ENCODE data around the gene KRTAP2-1. TPM values are rescaled to one million over a fixed set of nuclear protein-coding genes. Genes with fewer than 3 reads are reported as not detected.

The KRTAP2-1 gene
- total RNA-seq, 1 donor from 2014 or later: not detected

GRCh38 chr17:41009936-41010335 is 37.2 kb downstream of the KRTAP2-1 start:
- Mint-ChIP-seq H3K36me3 (ENCODE audit: unreplicated experiment) (no peaks in the 10 kb centered on the region), H3K27me3 (ENCODE audit: unreplicated experiment) (no peaks in the 10 kb centered on the region), H3K9me3 (ENCODE audit: unreplicated experiment) (no peaks in the 10 kb centered on the region), H3K27ac (ENCODE audit: unreplicated experiment) (no peak overlapping the region), H3K4me3 (ENCODE audit: unreplicated experiment) (no peak overlapping the region), H3K4me1 (ENCODE audit: unreplicated experiment) (peaks cover 4% of the 10 kb centered on the region)
- no peak for DNase-seq (ENCODE audit: extremely low spot score, unreplicated experiment)
- TF ChIP-seq, protein P1, sequence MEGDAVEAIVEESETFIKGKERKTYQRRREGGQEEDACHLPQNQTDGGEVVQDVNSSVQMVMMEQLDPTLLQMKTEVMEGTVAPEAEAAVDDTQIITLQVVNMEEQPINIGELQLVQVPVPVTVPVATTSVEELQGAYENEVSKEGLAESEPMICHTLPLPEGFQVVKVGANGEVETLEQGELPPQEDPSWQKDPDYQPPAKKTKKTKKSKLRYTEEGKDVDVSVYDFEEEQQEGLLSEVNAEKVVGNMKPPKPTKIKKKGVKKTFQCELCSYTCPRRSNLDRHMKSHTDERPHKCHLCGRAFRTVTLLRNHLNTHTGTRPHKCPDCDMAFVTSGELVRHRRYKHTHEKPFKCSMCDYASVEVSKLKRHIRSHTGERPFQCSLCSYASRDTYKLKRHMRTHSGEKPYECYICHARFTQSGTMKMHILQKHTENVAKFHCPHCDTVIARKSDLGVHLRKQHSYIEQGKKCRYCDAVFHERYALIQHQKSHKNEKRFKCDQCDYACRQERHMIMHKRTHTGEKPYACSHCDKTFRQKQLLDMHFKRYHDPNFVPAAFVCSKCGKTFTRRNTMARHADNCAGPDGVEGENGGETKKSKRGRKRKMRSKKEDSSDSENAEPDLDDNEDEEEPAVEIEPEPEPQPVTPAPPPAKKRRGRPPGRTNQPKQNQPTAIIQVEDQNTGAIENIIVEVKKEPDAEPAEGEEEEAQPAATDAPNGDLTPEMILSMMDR (IDR thresholded peaks at IDR 0.05): no peak

DNA sequence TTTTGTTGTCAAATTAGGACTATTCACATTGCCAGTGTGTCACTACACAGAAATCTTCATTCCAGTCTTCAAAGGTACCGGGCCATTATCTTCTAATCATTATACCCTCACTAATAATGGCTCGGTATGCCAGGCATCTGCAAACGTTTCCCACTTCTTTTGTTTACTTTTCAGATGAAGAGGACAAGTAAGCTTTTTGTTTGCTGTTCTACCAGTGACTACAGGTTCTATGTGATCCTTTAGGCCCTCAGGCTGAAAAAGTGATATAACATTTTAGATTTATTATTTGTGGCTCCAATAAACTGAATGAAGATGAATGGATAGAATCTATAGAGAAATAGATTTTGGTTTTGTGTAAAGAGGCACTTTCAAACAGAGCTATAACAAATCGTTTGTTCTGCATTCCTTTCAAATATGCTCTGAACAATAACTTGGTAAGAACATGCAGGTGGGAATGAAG is 37.8 kb downstream of the KRTAP2-1 start:
- TF ChIP-seq, protein P1 (IDR thresholded peaks at IDR 0.05): no peak
- Mint-ChIP-seq H3K4me3 (ENCODE audit: unreplicated experiment) (no peak overlapping the region), H3K27me3 (ENCODE audit: unreplicated experiment) (no peaks in the 10 kb centered on the region), H3K9me3 (ENCODE audit: unreplicated experiment) (no peaks in the 10 kb centered on the region), H3K27ac (ENCODE audit: unreplicated experiment) (no peak overlapping the region), H3K4me1 (ENCODE audit: unreplicated experiment) (peaks cover 4% of the 10 kb centered on the region), H3K36me3 (ENCODE audit: unreplicated experiment) (no peaks in the 10 kb centered on the region)
- no peak for DNase-seq (ENCODE audit: extremely low spot score, unreplicated experiment)

DNA sequence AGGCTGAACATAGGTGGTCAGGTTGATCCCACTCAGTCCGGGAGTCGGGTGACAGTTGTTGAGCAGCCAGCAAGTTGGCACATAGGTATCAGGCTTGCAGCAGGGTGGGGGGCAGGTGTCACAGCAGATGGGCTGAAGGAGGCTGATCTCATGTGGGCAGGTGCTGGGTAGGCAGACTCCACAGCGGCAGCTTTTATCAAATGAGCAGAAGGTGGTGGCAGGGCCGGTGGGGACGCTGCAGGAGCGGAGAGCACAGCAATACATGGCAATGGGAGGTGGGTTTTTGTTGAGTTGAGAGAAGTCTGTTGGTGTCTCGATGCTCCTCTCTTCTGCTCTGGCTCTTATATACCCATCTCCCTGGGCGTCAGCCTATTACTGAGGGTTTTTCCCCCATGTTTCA is 38.3 kb downstream of the KRTAP2-1 start, which contains the start of gene KRTAP3-1:
Gene KRTAP3-1 (minus strand): TSS at position 318 of the 400 bp plus-strand sequence. CDS start 54 bp downstream, at position 264.
- no peak for DNase-seq (ENCODE audit: extremely low spot score, unreplicated experiment)
- Mint-ChIP-seq H3K4me3 (ENCODE audit: unreplicated experiment) (no peak within 1 kb of the TSS), H3K27ac (ENCODE audit: unreplicated experiment) (no peak within 1 kb of the TSS), H3K9me3 (ENCODE audit: unreplicated experiment) (no peaks in the 10 kb centered on the region), H3K27me3 (ENCODE audit: unreplicated experiment) (no peaks in the 10 kb centered on the region), H3K36me3 (ENCODE audit: unreplicated experiment) (no peaks in the 10 kb centered on the region), H3K4me1 (ENCODE audit: unreplicated experiment) (peaks cover 4% of the 10 kb centered on the region)
- TF ChIP-seq, protein P1 (IDR thresholded peaks at IDR 0.05): no peak

GRCh38 chr17:41004397-41004796 is 42.7 kb downstream of the KRTAP2-1 start:
- no peak for DNase-seq (ENCODE audit: extremely low spot score, unreplicated experiment)
- Mint-ChIP-seq H3K4me3 (ENCODE audit: unreplicated experiment) (no peak overlapping the region), H3K4me1 (ENCODE audit: unreplicated experiment) (peaks cover 5% of the 10 kb centered on the region), H3K36me3 (ENCODE audit: unreplicated experiment) (no peaks in the 10 kb centered on the region), H3K27ac (ENCODE audit: unreplicated experiment) (no peak overlapping the region), H3K27me3 (ENCODE audit: unreplicated experiment) (no peaks in the 10 kb centered on the region), H3K9me3 (ENCODE audit: unreplicated experiment) (no peaks in the 10 kb centered on the region)
- TF ChIP-seq, protein P1 (IDR thresholded peaks at IDR 0.05): no peak

GRCh38 chr17:41003926-41004325 is 43.2 kb downstream of the KRTAP2-1 start:
- peaks cover 5% of the 10 kb centered on the region for H3K4me1 Mint-ChIP-seq (ENCODE audit: unreplicated experiment)
- no peaks in the 10 kb centered on the region for H3K36me3 Mint-ChIP-seq (ENCODE audit: unreplicated experiment)
- TF ChIP-seq, protein P1 (IDR thresholded peaks at IDR 0.05): no peak
- no peaks in the 10 kb centered on the region for H3K27me3 Mint-ChIP-seq (ENCODE audit: unreplicated experiment)
- no peak overlapping the region for H3K4me3 Mint-ChIP-seq (ENCODE audit: unreplicated experiment)
- DNase-seq (ENCODE audit: extremely low spot score, unreplicated experiment): no peak
- H3K27ac Mint-ChIP-seq (ENCODE audit: unreplicated experiment): no peak overlapping the region
- no peaks in the 10 kb centered on the region for H3K9me3 Mint-ChIP-seq (ENCODE audit: unreplicated experiment)

Data from osteocyte (in vitro differentiated cells).